IPS DF 6.9 (cell line): ENCODE data around the gene RAPGEF3.

Experiments
- DNase-seq: peaks from one replicate; pipeline ENCODE4 v3.0.0-alpha.2; 2013; ENCODE audit warnings: low read depth, low spot score
- H3K27ac ChIP-seq: one replicate; pipeline ENCODE4 v1.5.1; 2013; ENCODE audit warnings: low read length, control low read depth
- H3K27me3 ChIP-seq: 2 replicates; pipeline ENCODE4 v1.6.1; 2013; ENCODE audit warnings: mild to moderate bottlenecking, low read length; ENCODE audit not compliant: control insufficient read depth, insufficient read depth
- H3K36me3 ChIP-seq: 2 replicates; pipeline ENCODE4 v1.6.1; 2013; ENCODE audit warnings: low read length; ENCODE audit not compliant: control insufficient read depth, insufficient read depth
- H3K4me1 ChIP-seq: 2 replicates; pipeline ENCODE4 v1.6.1; 2013; ENCODE audit warnings: low read length; ENCODE audit not compliant: control insufficient read depth, insufficient read depth
- H3K4me3 ChIP-seq: 2 replicates; pipeline ENCODE4 v1.5.1; 2013; ENCODE audit warnings: mild to moderate bottlenecking, low read length
- H3K9me3 ChIP-seq: 2 replicates; pipeline ENCODE4 v1.6.1; 2013; ENCODE audit warnings: low read length, inconsistent platforms; ENCODE audit not compliant: control insufficient read depth, insufficient read depth
- WGBS: extraction: QIAGEN DNeasy Blood & Tissue Kit; methylation state at CpG from one replicate; pipeline ENCODE4 v1.1.7; 2013; ENCODE audit warnings: mixed read lengths, missing lambda C conversion rate; ENCODE audit not compliant: insufficient read length, insufficient coverage; 5-methylcytosine and 5-hydroxymethylcytosine counted together

The RAPGEF3 gene

DNA sequence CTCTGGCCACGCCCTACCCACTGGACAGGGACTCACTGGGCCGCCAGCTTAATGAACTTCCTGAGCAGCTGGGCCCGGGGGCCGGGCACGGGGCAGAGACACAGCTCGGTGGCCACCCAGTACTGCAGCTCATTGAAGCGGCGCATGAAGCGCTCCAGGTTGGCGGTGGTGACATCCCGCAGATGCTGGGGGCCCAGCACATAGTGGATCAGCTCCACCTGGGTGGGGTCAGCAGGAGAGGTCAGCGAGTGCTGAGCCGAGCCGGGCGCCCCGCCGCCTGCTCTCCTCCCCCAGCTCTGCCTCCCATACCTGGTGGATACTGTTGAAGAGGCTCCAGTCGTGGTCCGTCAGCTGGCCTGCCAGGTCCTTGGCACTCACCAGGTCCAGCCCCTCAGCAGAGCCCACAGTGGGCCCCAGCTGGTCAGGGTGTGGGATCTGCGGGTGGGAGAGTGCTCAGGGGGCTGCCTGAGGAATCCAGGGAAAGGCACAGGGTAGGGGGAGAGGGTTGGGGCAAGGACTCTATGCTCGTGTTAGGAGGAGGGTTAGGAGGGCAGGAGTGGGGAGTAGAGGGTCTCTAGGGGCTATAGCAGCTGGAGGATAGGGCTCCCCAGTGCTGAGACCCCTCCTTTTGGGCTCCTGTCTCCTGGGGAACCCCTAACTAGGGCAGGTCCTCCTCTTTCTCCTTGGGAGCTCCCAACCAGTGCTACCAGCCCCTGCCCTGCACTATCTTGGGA, 17.9 kb downstream of the RAPGEF3 start:
- no peaks in the 10 kb centered on the region for H3K4me1 ChIP-seq
- no CpG with 5 or more reads among the region's 21 CpGs for WGBS
- H3K27me3 ChIP-seq = no peaks in the 10 kb centered on the region
- H3K36me3 ChIP-seq = no peaks in the 10 kb centered on the region
- H3K27ac ChIP-seq = no peak overlapping the region
- no peak overlapping the region for H3K4me3 ChIP-seq
- no peaks in the 10 kb centered on the region for H3K9me3 ChIP-seq
- no peak for DNase-seq

- WGBS = no CpG with 5 or more reads among the region's 12 CpGs
- no peak overlapping the region for H3K27ac ChIP-seq
- no peak for DNase-seq
These were observed 18.7 kb downstream of the RAPGEF3 start for GRCh38 chr12:47739979-47740378.

DNA sequence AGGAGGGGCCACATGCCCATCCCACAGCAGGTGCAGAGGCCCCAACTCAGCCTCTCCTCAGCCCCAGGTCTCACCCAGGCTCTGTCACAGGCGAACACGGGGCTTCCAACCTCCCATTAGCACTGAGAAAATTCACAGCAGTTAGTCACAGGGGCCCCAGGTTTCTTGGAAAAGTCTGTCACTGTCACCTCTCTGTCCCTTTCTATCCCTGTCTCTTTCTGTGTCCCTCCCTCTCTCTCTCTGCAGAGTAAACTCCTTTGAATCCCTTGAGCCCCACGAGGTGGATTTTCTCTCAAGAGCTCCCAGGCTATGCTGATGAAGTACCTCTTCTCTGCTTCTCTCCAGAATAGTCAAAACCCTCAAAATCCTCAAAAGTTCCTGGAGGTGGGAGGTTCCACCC, 19.4 kb downstream of the RAPGEF3 start:
- Histone ChIP-seq H3K9me3 (no peaks in the 10 kb centered on the region), H3K27me3 (no peaks in the 10 kb centered on the region), H3K27ac (no peak overlapping the region), H3K4me1 (peaks cover 5% of the 10 kb centered on the region), H3K4me3 (no peak overlapping the region), H3K36me3 (no peaks in the 10 kb centered on the region)
- WGBS = no CpG with 5 or more reads among the region's 3 CpGs
- DNase-seq = no peak

More at GRCh38 chr12:47739979-47740378, 18.7 kb downstream of the RAPGEF3 start:
- Histone ChIP-seq H3K4me3 (no peak overlapping the region), H3K36me3 (no peaks in the 10 kb centered on the region), H3K9me3 (no peaks in the 10 kb centered on the region), H3K27me3 (no peaks in the 10 kb centered on the region), H3K4me1 (peaks cover 2% of the 10 kb centered on the region; the same call in 1 of the 2 replicates)

GRCh38 chr12:47737936-47738594, 20.6 kb downstream of the RAPGEF3 start:
- Histone ChIP-seq H3K27ac (no peak overlapping the region), H3K4me3 (no peak overlapping the region), H3K4me1 (peaks cover 5% of the 10 kb centered on the region), H3K9me3 (no peaks in the 10 kb centered on the region), H3K36me3 (no peaks in the 10 kb centered on the region), H3K27me3 (no peaks in the 10 kb centered on the region)
- no CpG with 5 or more reads among the region's 17 CpGs for WGBS
- DNase-seq = no peak

- DNase-seq = no peak
- no peaks in the 10 kb centered on the region for H3K9me3 ChIP-seq
- no peak overlapping the region for H3K4me3 ChIP-seq
- WGBS = no CpG with 5 or more reads among the region's 19 CpGs
- no peaks in the 10 kb centered on the region for H3K36me3 ChIP-seq
- H3K27me3 ChIP-seq = no peaks in the 10 kb centered on the region
- no peak overlapping the region for H3K27ac ChIP-seq
- peaks cover 5% of the 10 kb centered on the region for H3K4me1 ChIP-seq
These were observed 21.6 kb downstream of the RAPGEF3 start for GRCh38 chr12:47736877-47737676.

- H3K4me3 ChIP-seq = no peak overlapping the region
- no peak overlapping the region for H3K27ac ChIP-seq
- H3K27me3 ChIP-seq = no peaks in the 10 kb centered on the region
- no CpG with 5 or more reads among the region's 4 CpGs for WGBS
- no peak for DNase-seq
- no peaks in the 10 kb centered on the region for H3K9me3 ChIP-seq
- H3K4me1 ChIP-seq = peaks cover 5% of the 10 kb centered on the region
- no peaks in the 10 kb centered on the region for H3K36me3 ChIP-seq
These were observed 22.5 kb downstream of the RAPGEF3 start for GRCh38 chr12:47736216-47736615.

GRCh38 chr12:47735649-47736048, 23.0 kb downstream of the RAPGEF3 start:
- Histone ChIP-seq H3K27me3 (no peaks in the 10 kb centered on the region), H3K9me3 (no peaks in the 10 kb centered on the region), H3K36me3 (no peaks in the 10 kb centered on the region), H3K4me3 (no peak overlapping the region), H3K4me1 (peaks cover 5% of the 10 kb centered on the region), H3K27ac (no peak overlapping the region)
- WGBS = no CpG with 5 or more reads among the region's 11 CpGs
- no peak for DNase-seq

DNA sequence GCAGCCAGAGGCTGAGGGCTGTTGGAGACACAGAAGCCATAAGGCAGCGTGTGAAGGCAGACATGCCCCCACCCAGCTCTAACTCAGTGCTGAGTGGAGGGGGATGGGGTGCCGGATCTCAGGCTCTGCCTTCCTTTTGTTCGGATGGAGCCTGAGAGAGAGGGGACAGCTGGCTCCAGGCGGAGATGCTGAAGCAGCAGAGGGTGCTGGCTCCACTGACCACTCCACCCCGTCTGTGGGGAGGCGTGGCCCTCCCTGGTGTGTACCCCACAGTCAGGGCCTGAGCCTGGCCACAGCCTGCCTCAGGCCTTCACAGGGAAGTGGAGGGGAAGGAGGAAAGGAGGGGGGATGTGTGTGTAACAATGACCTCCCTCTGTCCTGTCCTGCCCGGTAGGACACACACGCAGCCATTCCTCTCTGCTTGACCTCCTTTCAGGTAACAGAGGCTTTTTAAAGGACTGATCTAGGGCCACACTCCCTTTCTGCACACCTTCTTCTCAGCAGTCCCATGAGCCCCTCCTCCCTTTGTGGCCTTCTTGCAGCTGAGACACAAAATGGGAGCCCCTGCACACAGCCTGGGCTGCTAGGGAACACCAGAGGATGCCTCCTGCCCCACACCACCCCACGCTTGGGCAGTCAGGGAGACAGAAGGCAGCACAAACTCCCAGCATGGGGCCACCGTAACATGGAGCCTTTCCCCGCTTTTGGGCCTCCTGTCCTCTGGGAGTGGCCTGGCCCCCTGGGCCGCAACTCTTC, 23.8 kb downstream of the RAPGEF3 start:
- Histone ChIP-seq H3K4me3 (no peak overlapping the region), H3K27me3 (no peaks in the 10 kb centered on the region), H3K9me3 (no peaks in the 10 kb centered on the region), H3K4me1 (peaks cover 5% of the 10 kb centered on the region), H3K27ac (no peak overlapping the region), H3K36me3 (no peaks in the 10 kb centered on the region)
- WGBS = no CpG with 5 or more reads among the region's 12 CpGs
- DNase-seq = no peak

DNA sequence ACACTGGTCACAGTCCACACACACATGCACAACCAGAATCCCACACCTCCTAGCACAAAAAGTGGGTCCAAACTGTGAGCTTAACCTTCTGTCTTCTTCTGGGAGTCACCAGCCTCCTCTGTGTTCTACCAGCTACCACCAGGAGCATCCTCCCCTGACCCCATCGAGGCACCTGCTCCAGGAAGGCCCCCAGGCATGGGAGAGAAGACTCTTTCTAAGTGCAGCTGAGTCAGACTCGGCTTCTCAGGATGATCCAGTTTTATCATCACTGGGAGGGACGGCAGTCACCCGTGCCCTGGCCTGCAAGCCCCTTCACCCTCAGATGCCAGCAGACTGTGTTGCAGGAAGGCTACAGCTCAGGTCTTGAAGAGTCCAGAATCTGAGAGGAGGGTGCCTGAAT, 25.5 kb downstream of the RAPGEF3 start:
- H3K4me3 ChIP-seq = no peak overlapping the region
- H3K4me1 ChIP-seq = peaks cover 5% of the 10 kb centered on the region
- no CpG with 5 or more reads among the region's 4 CpGs for WGBS
- no peak for DNase-seq
- no peaks in the 10 kb centered on the region for H3K27me3 ChIP-seq
- H3K9me3 ChIP-seq = no peaks in the 10 kb centered on the region
- H3K27ac ChIP-seq = no peak overlapping the region
- no peaks in the 10 kb centered on the region for H3K36me3 ChIP-seq

DNA sequence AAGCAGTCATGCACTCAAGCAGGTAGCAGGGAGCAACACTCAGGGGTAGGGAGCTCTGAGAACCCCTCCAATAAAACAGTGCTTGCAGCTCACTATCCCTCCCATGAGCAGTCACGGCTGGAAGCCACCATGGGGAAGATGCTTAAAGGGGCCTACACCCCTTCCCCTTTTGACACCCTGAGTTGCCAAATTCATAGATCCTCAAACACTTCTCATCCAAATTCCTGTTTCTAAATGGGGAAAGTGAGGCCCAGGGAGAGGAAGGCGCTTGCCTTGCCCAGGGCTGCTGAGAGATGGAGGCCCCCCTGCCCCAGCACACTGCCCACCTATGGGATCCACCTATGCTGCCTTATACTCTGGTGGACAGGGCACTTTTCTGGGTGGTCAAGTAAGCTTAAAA, 26.2 kb downstream of the RAPGEF3 start:
- Histone ChIP-seq H3K27me3 (no peaks in the 10 kb centered on the region), H3K9me3 (no peaks in the 10 kb centered on the region), H3K27ac (no peak overlapping the region), H3K36me3 (no peaks in the 10 kb centered on the region), H3K4me3 (no peak overlapping the region), H3K4me1 (peaks cover 5% of the 10 kb centered on the region)
- no peak for DNase-seq
- WGBS = no CpG with 5 or more reads among the region's 2 CpGs
